SIG-M5 (cell line): ENCODE measurements around the gene PRAC2.

Experiments used
- DNase-seq: peaks from one replicate; lab custom pipeline; 2025; lab: John Stamatoyannopoulos, UW

PRAC2 gene

DNA sequence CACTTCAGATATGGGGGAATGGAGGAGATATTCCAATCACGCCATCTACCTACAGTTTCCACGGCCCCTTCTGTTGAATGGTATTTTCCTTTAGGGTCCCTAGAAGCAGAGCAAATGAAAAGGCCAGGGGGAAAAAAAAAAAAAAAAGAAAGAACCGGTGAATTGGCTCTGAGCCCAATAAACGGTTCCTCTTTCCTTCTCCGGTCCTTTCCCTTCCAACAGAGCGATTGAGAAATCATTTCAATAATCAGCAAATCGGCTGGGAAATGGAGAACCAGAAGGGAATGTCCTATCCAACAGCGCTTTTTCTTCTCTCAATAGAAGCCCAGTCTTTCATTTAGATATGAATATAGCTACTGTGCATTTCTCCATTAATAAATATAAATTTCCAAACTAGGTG lies 32.4 kb downstream of the PRAC2 start:
- no peak for DNase-seq

DNA sequence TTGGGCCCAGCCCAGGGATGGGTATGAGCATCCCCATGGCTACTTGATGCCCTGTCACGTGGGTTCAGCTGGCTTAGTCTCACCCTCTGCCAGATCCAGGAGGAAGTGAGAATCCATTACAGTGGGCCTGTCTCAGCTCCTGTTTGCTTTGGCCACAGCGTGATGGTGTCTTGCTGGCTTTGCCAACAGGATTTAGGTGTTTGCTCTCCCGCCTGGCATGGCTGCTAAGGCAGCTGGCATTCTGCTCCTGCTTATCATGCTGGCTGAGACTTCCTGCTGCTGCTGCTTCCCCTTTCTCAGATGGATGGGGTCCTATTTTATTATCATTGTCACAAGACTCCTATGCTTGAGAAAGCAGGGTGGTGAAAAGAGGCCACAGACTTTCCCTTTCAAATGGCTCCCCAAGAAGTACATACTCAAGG lies 33.9 kb downstream of the PRAC2 start:
- no peak for DNase-seq

DNA sequence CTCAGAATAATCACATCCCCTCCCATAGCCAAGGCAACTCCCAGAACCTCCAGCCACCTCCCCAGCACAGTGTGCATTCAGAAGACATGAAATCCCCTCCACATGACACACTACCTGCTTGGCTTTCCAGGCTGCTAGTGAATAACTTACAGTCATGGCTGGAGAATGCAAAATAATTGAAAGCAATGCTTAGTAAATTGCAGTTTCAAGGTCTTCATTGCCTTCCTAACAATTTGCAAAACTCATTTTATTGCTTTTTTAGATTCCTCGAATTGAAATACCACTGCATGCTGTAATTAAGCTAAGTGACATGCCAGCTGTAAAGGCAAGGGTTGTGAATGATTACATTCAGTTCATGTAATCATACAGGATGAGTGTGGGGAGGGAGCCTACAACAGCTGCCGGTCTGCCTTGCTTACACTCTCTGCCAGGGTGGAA lies 34.6 kb downstream of the PRAC2 start:
- no peak for DNase-seq

DNA sequence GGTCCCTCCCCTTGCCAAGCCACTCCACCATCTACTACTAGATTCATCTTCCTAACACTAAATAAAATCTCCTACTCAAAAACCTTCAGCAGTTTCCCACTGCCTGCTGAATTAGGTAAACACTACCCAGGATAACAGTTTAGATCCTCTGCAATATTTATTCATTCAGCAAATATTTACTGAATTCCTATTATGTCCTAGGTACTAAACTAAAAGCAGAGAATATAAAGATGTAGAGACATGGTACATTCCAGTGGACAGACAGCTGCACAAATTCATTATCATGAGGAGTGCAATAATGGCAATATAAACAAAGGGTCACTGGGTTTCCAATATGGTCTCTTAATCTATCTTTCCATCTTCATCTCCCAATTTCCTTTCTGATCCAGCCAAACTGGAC lies 36.3 kb downstream of the PRAC2 start:
- DNase-seq: no peak

DNA sequence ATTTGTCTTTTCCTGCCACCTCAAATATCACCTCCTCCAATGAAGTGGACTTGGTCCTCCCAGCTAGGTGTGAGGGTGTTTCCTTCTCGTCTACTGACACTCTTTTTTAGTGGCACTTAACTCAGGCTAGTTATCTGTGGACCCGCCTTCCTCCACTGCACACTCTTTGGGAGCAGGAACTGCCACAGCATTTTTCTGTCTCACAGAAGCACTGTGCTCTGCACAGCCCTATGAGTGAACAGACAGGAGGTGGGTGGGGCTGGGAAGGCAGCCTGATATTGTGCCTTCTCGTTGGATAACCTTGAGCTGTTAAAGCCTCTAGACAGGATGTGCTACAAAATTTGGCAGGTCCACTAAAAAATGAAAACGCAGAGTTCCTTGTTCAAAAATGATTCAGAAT lies 37.4 kb downstream of the PRAC2 start:
- no peak for DNase-seq

DNA sequence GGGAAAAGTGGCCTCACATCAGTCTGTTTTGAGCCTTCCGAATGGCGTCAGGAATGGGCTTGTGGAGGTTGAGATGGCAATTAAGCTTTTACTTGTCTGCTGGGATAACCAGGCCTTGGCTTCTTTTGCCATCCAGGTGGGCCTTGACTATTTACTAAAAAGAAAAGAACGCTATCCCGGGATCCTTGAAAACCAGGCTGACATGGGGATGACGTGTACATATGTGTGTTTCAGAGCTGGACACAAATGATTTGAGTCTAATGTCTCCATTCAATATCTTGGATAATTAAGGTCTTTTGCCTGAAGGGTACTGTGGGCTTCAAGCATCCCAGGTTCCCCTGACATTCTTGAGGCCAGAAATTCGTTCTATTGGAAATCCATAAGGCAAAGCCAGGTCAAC lies 38.1 kb downstream of the PRAC2 start:
- no peak for DNase-seq

DNA sequence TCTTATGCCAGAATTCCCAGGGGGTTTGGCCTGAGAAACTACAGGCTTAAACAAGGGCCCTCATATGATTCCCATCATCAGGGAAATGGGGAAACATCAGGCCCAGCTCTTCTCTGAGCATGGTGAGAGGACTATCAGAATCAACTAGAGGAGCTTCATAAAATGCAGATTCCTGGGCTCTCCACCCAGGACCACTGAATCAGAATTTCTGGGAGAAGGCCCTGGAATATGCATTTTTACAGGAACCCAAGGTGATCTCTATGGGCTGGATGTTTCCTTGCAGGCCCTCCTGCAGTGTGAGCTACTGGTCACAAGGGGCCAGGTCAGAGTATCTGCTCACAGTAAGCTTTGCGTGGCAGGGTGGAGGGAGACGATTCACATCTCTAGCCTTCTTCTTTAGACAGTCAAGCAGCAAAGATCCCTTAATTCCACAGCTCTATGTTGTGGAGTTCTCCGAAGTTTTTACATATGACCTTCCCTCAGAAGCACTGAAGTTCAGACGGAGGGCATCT lies 44.3 kb downstream of the PRAC2 start:
- no peak for DNase-seq

DNA sequence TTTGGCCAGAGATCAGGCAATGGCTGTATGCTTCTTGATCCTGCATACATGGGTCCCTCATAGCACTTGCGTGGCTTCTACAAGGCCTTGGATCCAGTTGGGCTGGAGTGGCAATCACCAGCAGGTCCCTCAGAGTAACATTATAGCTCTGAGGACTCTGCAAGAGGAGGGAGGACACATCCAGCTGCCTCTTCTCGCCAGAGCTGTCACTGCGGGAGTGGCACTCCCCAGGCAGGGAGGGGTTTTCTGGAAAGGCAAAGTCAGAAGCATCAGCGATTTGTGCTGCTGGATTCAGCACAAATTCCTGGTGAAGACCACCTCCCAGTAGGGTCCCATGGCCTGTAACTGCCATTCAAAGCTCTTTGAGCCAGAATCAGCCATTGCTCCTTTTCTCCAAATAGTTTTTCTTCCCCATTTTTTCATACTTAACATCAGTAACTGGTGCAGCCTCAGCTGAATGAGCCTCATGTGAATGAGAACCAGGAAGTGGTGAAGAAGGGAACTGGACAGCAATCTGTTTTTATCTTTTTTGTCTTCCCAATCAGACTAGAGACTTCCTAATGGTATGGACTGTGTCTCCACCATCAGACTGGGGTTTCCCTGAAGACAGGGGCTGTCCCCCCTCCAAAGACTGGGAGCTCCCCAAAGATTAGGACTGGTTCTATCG lies 46.2 kb downstream of the PRAC2 start:
- no peak for DNase-seq

DNA sequence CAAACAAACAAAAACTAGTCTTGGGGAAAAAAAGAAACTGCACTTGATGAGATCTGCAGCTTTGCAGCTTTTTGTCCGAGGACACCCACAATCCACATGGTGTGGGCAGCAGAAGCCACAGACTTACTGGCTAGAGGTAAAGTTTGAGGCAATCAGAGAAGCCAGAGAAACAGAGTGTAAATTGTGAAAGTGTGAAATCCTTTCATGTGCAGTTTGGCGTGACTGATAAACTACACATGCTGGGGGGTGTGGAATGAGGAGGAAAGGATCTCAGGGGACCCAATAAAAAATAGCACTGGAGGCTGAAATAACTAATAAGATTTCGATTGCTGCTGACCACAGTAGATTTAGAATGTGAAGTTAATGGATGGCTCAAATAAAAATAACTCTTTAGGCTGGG lies 48.0 kb downstream of the PRAC2 start:
- no peak for DNase-seq

DNA sequence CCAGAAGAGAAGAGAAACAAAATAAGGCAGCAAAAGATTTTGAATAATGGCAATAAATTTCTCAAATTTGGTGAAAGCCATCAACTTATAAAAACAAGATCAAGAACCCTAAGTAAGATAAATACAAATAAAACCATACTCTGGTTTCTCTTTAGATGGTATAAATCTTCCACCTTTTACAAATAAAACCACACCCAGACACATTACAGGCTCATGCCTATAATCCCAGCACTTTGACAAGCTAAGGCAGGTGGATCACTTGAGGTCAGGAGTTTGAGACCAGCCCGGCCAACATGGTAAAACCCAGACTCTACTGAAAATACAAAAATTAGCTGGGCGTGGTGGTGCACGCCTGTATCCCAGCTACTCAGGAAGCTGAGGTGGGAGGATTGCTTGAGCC lies 50.3 kb downstream of the PRAC2 start:
- DNase-seq: no peak
